ENCODE measurements around the gene SPATA24. TPM values are rescaled to one million over a fixed set of nuclear protein-coding genes. Genes with fewer than 3 reads are reported as not detected.

The SPATA24 gene
- total and polyA plus RNA-seq, 2 of the 8 experiments (the other 6 are each of a cell fraction or from before 2014, with no cell fraction given) = 5.8 to 9.4 TPM

DNA sequence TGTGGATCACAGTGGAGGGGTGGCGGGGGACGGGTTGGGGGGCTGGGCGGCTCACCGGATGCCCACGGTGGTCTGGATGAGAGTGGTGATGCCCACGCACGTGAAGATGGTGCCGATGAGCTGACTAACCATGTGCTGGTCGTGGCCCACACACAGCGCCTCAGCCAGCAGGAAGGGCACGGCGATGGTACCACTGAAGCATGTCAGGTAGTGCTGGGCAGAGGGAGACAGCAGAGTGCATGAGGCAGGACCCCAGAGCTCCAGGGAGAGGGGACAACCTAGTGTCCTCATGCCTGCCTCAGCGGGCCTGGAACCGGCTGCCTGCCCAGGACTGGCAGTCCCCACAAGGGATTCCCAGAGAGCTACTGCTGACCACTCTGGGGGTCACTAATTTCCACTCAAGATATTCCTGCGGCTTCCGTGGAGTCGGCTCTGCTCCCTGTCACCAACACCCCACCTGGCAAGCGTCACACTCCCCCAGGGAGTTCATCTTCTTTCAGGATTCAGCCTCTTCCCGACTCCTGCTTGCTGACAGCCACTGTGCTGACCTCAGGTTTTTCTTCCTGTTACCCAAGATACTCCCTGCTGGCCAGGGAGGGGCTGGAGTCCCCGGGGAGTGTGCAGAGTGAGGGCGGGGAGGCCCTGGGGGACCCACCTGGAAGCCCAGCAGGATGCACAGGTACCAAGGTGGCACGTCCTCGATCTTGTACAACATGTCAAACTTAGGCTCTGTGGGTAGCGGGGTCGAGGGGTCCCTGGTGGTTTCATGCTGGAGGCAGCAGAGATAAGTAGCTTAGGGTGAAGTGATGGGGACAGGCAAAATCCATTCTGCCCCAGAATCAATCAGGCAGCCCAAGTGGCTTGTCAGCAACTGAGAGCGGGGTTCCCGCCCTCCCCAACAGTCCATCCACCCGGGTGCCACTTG is 21.8 kb downstream of the SPATA24 start (continued):
- TF ChIP-seq, protein P1, sequence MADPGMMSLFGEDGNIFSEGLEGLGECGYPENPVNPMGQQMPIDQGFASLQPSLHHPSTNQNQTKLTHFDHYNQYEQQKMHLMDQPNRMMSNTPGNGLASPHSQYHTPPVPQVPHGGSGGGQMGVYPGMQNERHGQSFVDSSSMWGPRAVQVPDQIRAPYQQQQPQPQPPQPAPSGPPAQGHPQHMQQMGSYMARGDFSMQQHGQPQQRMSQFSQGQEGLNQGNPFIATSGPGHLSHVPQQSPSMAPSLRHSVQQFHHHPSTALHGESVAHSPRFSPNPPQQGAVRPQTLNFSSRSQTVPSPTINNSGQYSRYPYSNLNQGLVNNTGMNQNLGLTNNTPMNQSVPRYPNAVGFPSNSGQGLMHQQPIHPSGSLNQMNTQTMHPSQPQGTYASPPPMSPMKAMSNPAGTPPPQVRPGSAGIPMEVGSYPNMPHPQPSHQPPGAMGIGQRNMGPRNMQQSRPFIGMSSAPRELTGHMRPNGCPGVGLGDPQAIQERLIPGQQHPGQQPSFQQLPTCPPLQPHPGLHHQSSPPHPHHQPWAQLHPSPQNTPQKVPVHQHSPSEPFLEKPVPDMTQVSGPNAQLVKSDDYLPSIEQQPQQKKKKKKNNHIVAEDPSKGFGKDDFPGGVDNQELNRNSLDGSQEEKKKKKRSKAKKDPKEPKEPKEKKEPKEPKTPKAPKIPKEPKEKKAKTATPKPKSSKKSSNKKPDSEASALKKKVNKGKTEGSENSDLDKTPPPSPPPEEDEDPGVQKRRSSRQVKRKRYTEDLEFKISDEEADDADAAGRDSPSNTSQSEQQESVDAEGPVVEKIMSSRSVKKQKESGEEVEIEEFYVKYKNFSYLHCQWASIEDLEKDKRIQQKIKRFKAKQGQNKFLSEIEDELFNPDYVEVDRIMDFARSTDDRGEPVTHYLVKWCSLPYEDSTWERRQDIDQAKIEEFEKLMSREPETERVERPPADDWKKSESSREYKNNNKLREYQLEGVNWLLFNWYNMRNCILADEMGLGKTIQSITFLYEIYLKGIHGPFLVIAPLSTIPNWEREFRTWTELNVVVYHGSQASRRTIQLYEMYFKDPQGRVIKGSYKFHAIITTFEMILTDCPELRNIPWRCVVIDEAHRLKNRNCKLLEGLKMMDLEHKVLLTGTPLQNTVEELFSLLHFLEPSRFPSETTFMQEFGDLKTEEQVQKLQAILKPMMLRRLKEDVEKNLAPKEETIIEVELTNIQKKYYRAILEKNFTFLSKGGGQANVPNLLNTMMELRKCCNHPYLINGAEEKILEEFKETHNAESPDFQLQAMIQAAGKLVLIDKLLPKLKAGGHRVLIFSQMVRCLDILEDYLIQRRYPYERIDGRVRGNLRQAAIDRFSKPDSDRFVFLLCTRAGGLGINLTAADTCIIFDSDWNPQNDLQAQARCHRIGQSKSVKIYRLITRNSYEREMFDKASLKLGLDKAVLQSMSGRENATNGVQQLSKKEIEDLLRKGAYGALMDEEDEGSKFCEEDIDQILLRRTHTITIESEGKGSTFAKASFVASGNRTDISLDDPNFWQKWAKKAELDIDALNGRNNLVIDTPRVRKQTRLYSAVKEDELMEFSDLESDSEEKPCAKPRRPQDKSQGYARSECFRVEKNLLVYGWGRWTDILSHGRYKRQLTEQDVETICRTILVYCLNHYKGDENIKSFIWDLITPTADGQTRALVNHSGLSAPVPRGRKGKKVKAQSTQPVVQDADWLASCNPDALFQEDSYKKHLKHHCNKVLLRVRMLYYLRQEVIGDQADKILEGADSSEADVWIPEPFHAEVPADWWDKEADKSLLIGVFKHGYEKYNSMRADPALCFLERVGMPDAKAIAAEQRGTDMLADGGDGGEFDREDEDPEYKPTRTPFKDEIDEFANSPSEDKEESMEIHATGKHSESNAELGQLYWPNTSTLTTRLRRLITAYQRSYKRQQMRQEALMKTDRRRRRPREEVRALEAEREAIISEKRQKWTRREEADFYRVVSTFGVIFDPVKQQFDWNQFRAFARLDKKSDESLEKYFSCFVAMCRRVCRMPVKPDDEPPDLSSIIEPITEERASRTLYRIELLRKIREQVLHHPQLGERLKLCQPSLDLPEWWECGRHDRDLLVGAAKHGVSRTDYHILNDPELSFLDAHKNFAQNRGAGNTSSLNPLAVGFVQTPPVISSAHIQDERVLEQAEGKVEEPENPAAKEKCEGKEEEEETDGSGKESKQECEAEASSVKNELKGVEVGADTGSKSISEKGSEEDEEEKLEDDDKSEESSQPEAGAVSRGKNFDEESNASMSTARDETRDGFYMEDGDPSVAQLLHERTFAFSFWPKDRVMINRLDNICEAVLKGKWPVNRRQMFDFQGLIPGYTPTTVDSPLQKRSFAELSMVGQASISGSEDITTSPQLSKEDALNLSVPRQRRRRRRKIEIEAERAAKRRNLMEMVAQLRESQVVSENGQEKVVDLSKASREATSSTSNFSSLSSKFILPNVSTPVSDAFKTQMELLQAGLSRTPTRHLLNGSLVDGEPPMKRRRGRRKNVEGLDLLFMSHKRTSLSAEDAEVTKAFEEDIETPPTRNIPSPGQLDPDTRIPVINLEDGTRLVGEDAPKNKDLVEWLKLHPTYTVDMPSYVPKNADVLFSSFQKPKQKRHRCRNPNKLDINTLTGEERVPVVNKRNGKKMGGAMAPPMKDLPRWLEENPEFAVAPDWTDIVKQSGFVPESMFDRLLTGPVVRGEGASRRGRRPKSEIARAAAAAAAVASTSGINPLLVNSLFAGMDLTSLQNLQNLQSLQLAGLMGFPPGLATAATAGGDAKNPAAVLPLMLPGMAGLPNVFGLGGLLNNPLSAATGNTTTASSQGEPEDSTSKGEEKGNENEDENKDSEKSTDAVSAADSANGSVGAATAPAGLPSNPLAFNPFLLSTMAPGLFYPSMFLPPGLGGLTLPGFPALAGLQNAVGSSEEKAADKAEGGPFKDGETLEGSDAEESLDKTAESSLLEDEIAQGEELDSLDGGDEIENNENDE (IDR thresholded peaks at IDR 0.05; ENCODE audit: insufficient replicate concordance, low read length) = no peak
- TF ChIP-seq KDM4A (IDR thresholded peaks at IDR 0.05; ENCODE audit: low read depth, low read length, severe bottlenecking) = no peak
- no peak for TF ChIP-seq SRF (IDR thresholded peaks at IDR 0.05; ENCODE audit: low read depth, low read length)
- no peak for TF ChIP-seq RBBP5 (IDR thresholded peaks at IDR 0.05; ENCODE audit: borderline replicate concordance, low read depth, low read length)
- TF ChIP-seq TCF12 (IDR thresholded peaks at IDR 0.05; ENCODE audit: low read depth, low read length) = no peak
- no peak for TF ChIP-seq SP1 (IDR thresholded peaks at IDR 0.05; ENCODE audit: low read depth, low read length)
- TF ChIP-seq CREB1 (IDR thresholded peaks at IDR 0.05) = no peak

Data from H1 (cell line).